GM23338 (cell line): Measurements from ENCODE around the gene LRP1-AS. TPM values are rescaled to one million over a fixed set of nuclear protein-coding genes. Genes with fewer than 3 reads are reported as not detected.

ENCODE experiments used
- ATAC-seq: fragments of 200-7000 bp; cut with Tn5 transposase; 3 replicates; pipeline ENCODE4 v1.9.1; 2020
- DNase-seq: peaks from one replicate; pipeline ENCODE4 v3.0.0-alpha.2; 2015; ENCODE audit warnings: low spot score
- H2AFZ ChIP-seq: fragments of 200-600 bp; sonication (generic); 2 replicates; pipeline ENCODE4 v1.8.0; 2016; ENCODE audit warnings: antibody characterized with exemption, mild to moderate bottlenecking, moderate library complexity
- H3F3A ChIP-seq: fragments of 200-600 bp; sonication (generic); replicated peaks from 2 replicates; pipeline ENCODE4 v1.8.0; 2017; ENCODE audit warnings: antibody characterized with exemption, mixed run types, low read depth
- H3K27ac ChIP-seq: fragments of 200-600 bp; sonication (generic); 2 replicates; pipeline ENCODE4 v1.6.1; 2016; ENCODE audit warnings: low read depth
- H3K27me3 ChIP-seq: fragments of 200-600 bp; sonication (generic); 2 replicates; pipeline ENCODE4 v1.8.0; 2016; ENCODE audit warnings: mild to moderate bottlenecking, mixed run types, moderate library complexity; ENCODE audit not compliant: insufficient read depth
- H3K36me3 ChIP-seq: fragments of 200-600 bp; sonication (generic); 2 replicates; pipeline ENCODE4 v1.8.0; 2016; ENCODE audit warnings: mild to moderate bottlenecking; ENCODE audit not compliant: insufficient read depth
- H3K4me1 ChIP-seq: fragments of 200-600 bp; sonication (generic); 2 replicates; pipeline ENCODE4 v1.8.0; 2016; ENCODE audit warnings: mild to moderate bottlenecking, moderate library complexity; ENCODE audit not compliant: insufficient read depth
- H3K4me2 ChIP-seq: fragments of 200-600 bp; sonication (generic); 2 replicates; pipeline ENCODE4 v1.7.1; 2017; ENCODE audit warnings: mixed run types
- H3K4me3 ChIP-seq: fragments of 200-600 bp; sonication (generic); 2 replicates; pipeline ENCODE4 v1.6.1; 2016; ENCODE audit warnings: mixed run types
- H3K79me2 ChIP-seq: fragments of 200-600 bp; sonication (generic); replicated peaks from 2 replicates; pipeline ENCODE4 v1.8.0; 2017; ENCODE audit warnings: mild to moderate bottlenecking; ENCODE audit not compliant: insufficient read depth
- H3K9me2 ChIP-seq: fragments of 200-600 bp; sonication (generic); 2 replicates; pipeline ENCODE4 v1.8.0; 2017; ENCODE audit not compliant: insufficient read depth
- H4K20me1 ChIP-seq: fragments of 200-600 bp; sonication (generic); replicated peaks from 2 replicates; pipeline ENCODE4 v1.8.0; 2017; ENCODE audit warnings: mild to moderate bottlenecking; ENCODE audit not compliant: insufficient read depth
- H3K27ac Mint-ChIP-seq: 2 replicates; pipeline ENCODE4 v1.8.0; 2020; ENCODE audit warnings: inconsistent platforms, mild to moderate bottlenecking, moderate library complexity, mixed read lengths
- H3K27me3 Mint-ChIP-seq: 3 replicates; pipeline ENCODE4 v1.8.0; 2022; ENCODE audit warnings: low read depth, mild to moderate bottlenecking, moderate library complexity, mixed read lengths, inconsistent platforms; ENCODE audit not compliant: insufficient read depth, poor library complexity
- H3K36me3 Mint-ChIP-seq: 3 replicates; pipeline ENCODE4 v1.8.0; 2021; ENCODE audit warnings: low read depth, mild to moderate bottlenecking, inconsistent platforms, moderate library complexity, mixed read lengths
- H3K4me1 Mint-ChIP-seq: 3 replicates; pipeline ENCODE4 v1.8.0; 2020; ENCODE audit warnings: mild to moderate bottlenecking, inconsistent platforms, mixed read lengths
- H3K4me3 Mint-ChIP-seq: 3 replicates; pipeline ENCODE4 v1.8.0; 2021; ENCODE audit warnings: moderate library complexity, mild to moderate bottlenecking, inconsistent platforms, mixed read lengths
- H3K9me3 Mint-ChIP-seq: 3 replicates; pipeline ENCODE4 v1.8.0; 2020; ENCODE audit warnings: moderate library complexity, mild to moderate bottlenecking, inconsistent platforms, mixed read lengths
- CREB1 ChIP-seq: fragments of 250-450 bp; sonication (Bioruptor Pico); IDR thresholded peaks from 2 replicates; pipeline ENCODE4 v1.5.0; 2020; ENCODE audit warnings: low read depth, mild to moderate bottlenecking, moderate library complexity
- EZH2phosphoT487 ChIP-seq: fragments of 200-600 bp; sonication (generic); IDR thresholded peaks from one replicate; pipeline ENCODE4 v1.8.1; 2018; ENCODE audit warnings: antibody characterized with exemption; ENCODE audit not compliant: unreplicated experiment
- NANOG ChIP-seq: IDR thresholded peaks from 2 replicates; pipeline ENCODE4 v1.6.1; 2016; ENCODE audit warnings: antibody characterized with exemption, borderline replicate concordance
- STAT1 ChIP-seq: IDR thresholded peaks from one replicate; pipeline ENCODE4 v1.6.1; 2016; ENCODE audit warnings: antibody characterized with exemption; ENCODE audit not compliant: unreplicated experiment
- ZNF114 ChIP-seq: fragments of 250-450 bp; sonication (Bioruptor Pico); IDR thresholded peaks from 2 replicates; pipeline ENCODE4 v1.5.0; 2020; ENCODE audit warnings: mild to moderate bottlenecking, moderate library complexity
- ZNF331 ChIP-seq: fragments of 250-450 bp; sonication (Bioruptor Pico); IDR thresholded peaks from 2 replicates; pipeline ENCODE4 v1.5.0; 2020; ENCODE audit warnings: low read depth, mild to moderate bottlenecking, moderate library complexity
- polyA plus RNA-seq: library from polyadenylated mRNA; unstranded; fragments of >200 nt; fragmentation: Nextera tagmentation; extraction: Ambion mirVana; gene quantifications from 2 replicates; pipeline ENCODE4 v1.2.1, GENCODE V29; 2016
- total RNA-seq: library from RNA; depleted of rRNA; stranded (reverse); fragments of >200 nt; shearing (Covaris generic); gene quantifications from 2 replicates; pipeline ENCODE4 v1.2.3, GENCODE V29; 2014
- TF ChIP-seq, protein P1 (sequence below), 2 experiments: fragments of 200-600 bp in 1 of 2; sonication (generic) in 1 of 2; conservative IDR thresholded peaks; 2 replicates each; pipeline versions ENCODE4 v1.5.1 to v1.6.1; 2016 to 2017; ENCODE audit warnings: antibody characterized with exemption in 2 of 2, low read depth in 2 of 2, mild to moderate bottlenecking in 2 of 2, moderate library complexity in 1 of 2

Gene LRP1-AS
- total and polyA plus RNA-seq, 2 experiments from 2014 or later: 0.86 TPM; not detected in 1

GRCh38 chr12:57129321-57129842 is 18.0 kb downstream of the LRP1-AS start:
- peak; percentile 15 for ATAC-seq

GRCh38 chr12:57128519-57129247 is 18.7 kb downstream of the LRP1-AS start:
- Mint-ChIP-seq H3K4me1 (peaks cover 60% of the 10 kb centered on the region), H3K27ac (peak overlapping the region; percentile 93), H3K4me3 (peak overlapping the region; percentile 86), H3K27me3 (peaks cover 46% of the 10 kb centered on the region), H3K9me3 (peaks cover 5% of the 10 kb centered on the region; the same call in 1 of the 3 replicates), H3K36me3 (peaks cover 20% of the 10 kb centered on the region)
- Histone ChIP-seq H2AFZ (no peak overlapping the region), H3K4me2 (peak overlapping the region; percentile 93), H3K79me2 (peaks cover 48% of the 10 kb centered on the region), H3K27ac (peak overlapping the region; percentile 97), H3K9me2 (no peaks in the 10 kb centered on the region), H3K4me1 (peaks cover 52% of the 10 kb centered on the region), H3K27me3 (no peaks in the 10 kb centered on the region), H3K4me3 (peak overlapping the region; percentile 98), H3K36me3 (peaks cover 3% of the 10 kb centered on the region; the same call in 1 of the 2 replicates), H3F3A (peaks cover 12% of the 10 kb centered on the region; the same call in 1 of the 2 replicates), H4K20me1 (peaks cover 23% of the 10 kb centered on the region)
- no peak for TF ChIP-seq NANOG
- no peak for TF ChIP-seq ZNF114
- TF ChIP-seq ZNF331 (CRISPR knock-in tag): no peak
- peak; percentile 46 for ATAC-seq
- DNase-seq: peak; percentile 71

More at GRCh38 chr12:57129321-57129842, 18.0 kb downstream of the LRP1-AS start:
- peaks cover 66% of the 10 kb centered on the region for H3K4me1 Mint-ChIP-seq
- Histone ChIP-seq H3K27ac (peak overlapping the region; percentile 97), H3K4me1 (peaks cover 57% of the 10 kb centered on the region), H3K36me3 (peaks cover 3% of the 10 kb centered on the region; the same call in 1 of the 2 replicates), H3K27me3 (no peaks in the 10 kb centered on the region), H3K9me2 (no peaks in the 10 kb centered on the region), H3K4me3 (peak overlapping the region; percentile 98), H2AFZ (no peak overlapping the region), H3K4me2 (peak overlapping the region; percentile 93), H3F3A (peaks cover 15% of the 10 kb centered on the region; the same call in 1 of the 2 replicates), H4K20me1 (peaks cover 26% of the 10 kb centered on the region), H3K79me2 (peaks cover 54% of the 10 kb centered on the region)
- peak overlapping the region; percentile 86 for H3K4me3 Mint-ChIP-seq
- H3K9me3 Mint-ChIP-seq: no peaks in the 10 kb centered on the region
- TF ChIP-seq, protein P1, sequence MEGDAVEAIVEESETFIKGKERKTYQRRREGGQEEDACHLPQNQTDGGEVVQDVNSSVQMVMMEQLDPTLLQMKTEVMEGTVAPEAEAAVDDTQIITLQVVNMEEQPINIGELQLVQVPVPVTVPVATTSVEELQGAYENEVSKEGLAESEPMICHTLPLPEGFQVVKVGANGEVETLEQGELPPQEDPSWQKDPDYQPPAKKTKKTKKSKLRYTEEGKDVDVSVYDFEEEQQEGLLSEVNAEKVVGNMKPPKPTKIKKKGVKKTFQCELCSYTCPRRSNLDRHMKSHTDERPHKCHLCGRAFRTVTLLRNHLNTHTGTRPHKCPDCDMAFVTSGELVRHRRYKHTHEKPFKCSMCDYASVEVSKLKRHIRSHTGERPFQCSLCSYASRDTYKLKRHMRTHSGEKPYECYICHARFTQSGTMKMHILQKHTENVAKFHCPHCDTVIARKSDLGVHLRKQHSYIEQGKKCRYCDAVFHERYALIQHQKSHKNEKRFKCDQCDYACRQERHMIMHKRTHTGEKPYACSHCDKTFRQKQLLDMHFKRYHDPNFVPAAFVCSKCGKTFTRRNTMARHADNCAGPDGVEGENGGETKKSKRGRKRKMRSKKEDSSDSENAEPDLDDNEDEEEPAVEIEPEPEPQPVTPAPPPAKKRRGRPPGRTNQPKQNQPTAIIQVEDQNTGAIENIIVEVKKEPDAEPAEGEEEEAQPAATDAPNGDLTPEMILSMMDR (conservative IDR thresholded peaks at IDR 0.05; ENCODE audit: low read depth in 2 of 2): no peak
- TF ChIP-seq EZH2phosphoT487: no peak
- TF ChIP-seq STAT1: no peak
- TF ChIP-seq CREB1 (CRISPR knock-in tag): no peak
- peak overlapping the region; percentile 84 for H3K27ac Mint-ChIP-seq
- H3K36me3 Mint-ChIP-seq: peaks cover 23% of the 10 kb centered on the region
- peaks cover 39% of the 10 kb centered on the region for H3K27me3 Mint-ChIP-seq
- peak; percentile 64 for DNase-seq
